VCaP (cell line): Measurements from ENCODE around the gene DMBT1.

Experiments used
- H3K27ac ChIP-seq: fragments of 450-650 bp; 2 replicates; pipeline ENCODE4 v1.5.1; 2017
- TF ChIP-seq, protein P1 (sequence below): fragments of 450-650 bp; conservative IDR thresholded peaks from 2 replicates; pipeline ENCODE4 v1.5.1; 2017; ENCODE audit warnings: mild to moderate bottlenecking, moderate library complexity

The DMBT1 gene

DNA sequence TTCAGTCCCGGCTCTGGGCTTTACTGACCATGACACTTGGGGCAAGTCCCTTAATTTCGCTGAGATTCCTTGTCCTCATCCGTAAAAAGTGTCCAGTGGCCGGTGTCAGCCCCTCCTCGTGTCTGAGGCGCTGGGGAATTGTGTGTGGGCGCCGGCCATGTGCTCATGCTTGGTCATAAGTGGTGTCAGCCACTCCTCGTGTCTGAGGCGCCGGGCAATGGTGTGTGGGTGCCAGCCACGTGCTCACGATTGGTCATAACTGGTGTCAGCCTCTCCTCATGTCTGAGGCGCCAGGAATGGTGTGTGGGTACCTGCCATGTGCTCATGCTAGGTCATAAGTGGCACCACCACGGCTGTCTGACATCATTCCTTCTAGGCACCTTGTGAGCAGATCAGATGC is 40.7 kb upstream of the DMBT1 start:
- no peak overlapping the region for H3K27ac ChIP-seq
- TF ChIP-seq, protein P1, sequence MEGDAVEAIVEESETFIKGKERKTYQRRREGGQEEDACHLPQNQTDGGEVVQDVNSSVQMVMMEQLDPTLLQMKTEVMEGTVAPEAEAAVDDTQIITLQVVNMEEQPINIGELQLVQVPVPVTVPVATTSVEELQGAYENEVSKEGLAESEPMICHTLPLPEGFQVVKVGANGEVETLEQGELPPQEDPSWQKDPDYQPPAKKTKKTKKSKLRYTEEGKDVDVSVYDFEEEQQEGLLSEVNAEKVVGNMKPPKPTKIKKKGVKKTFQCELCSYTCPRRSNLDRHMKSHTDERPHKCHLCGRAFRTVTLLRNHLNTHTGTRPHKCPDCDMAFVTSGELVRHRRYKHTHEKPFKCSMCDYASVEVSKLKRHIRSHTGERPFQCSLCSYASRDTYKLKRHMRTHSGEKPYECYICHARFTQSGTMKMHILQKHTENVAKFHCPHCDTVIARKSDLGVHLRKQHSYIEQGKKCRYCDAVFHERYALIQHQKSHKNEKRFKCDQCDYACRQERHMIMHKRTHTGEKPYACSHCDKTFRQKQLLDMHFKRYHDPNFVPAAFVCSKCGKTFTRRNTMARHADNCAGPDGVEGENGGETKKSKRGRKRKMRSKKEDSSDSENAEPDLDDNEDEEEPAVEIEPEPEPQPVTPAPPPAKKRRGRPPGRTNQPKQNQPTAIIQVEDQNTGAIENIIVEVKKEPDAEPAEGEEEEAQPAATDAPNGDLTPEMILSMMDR = no peak

DNA sequence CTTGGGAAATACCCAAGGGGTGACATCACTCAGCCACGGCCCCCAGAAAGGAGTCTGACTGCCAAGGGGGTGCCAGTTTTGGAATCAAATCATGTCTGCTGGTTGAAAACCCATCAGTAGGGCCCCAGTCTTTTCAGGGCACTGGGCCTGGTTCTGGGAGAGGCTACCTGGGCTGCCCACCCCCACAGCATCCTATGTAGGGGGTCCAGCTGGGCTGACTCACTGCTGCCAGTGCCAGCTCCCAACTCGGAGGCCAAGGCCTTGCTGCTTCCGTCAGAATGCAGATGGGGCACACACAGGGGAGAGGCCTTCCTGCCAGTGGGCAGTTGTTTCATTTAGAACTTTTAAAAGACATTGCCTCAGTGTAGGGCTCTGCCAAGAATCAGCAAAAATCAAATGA is 39.5 kb upstream of the DMBT1 start:
- TF ChIP-seq, protein P1 = no peak

DNA sequence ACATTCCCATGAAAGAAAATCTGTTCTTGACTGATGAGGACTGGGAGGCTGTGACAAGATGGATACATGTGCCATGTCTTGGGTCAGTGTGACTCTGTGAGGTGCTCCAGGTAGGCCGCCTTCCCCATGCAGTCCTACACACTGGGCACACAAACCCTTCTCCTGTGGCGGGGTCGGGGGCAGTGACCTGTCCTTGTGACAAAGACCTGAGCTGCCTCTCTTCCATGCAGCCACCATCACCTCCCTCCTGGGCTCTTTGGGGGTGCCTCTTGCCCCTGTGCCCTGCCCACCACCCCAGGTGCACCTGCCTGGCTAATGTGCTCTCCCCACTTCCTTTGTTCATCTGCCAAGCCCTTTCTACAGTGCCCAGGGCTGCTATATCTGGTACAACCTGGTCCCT is 35.7 kb upstream of the DMBT1 start:
- TF ChIP-seq, protein P1 = no peak
- H3K27ac ChIP-seq = no peak overlapping the region

More for the DNA sequence above, 39.5 kb upstream of the DMBT1 start:
- H3K27ac ChIP-seq = no peak overlapping the region

DNA sequence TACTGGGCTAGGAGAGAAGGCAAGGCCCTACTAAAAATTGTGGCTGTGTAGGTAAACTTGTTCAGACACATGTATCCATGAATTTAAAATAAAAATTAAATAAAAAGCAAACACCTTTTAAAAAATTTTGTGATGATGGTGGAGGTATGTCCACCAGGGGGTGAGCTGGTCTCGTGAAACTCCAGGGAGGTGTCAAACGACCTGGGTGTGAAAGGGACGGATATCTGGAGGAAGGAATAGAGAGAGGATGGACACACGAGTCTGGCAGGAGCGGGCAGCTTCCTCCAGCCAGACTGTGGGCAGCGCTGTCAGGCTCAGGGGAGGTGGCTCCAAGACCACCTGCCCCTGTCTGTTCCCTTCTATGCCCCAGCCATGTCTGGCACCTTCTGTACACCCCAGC is 34.8 kb upstream of the DMBT1 start:
- H3K27ac ChIP-seq = no peak overlapping the region
- TF ChIP-seq, protein P1 = peak; percentile 56

DNA sequence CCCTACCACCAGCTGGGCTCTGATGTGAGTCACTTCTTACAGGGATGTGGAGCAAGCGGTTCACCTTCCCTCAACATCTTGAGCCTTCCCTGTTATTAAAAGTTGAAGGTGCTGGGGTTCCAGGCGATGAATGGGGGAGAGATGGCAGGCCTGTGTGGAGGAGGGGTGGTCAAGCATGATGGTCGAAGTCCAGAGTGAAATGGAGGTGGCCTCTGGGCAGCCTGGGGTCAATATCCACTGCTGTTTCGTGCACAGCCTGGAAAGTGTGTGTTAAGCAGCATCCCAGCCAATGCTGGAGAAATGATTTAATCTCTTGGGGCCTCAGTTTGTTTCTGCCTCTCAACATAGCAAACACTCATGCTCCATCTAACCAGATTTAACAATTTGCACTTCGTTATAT is 33.7 kb upstream of the DMBT1 start:
- TF ChIP-seq, protein P1 = no peak
- H3K27ac ChIP-seq = no peak overlapping the region

DNA sequence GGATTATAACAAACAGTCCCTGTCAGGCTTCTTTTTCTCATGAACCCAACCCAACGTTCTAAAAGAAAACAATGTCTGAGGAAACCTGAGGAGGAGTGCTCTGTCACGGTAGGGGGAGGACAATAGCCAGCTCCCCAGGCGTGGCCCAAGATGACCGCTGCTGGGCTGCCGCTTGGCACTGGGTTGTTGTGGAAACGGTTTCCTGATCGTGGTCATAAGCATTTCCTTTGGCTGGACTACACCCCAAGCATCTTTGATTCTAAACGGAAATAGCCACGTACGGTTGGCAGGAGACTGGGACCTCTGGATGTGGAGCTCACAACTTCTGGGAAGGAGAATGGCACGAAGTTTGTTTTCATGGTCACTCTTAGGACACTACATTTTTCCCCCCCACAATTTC is 30.4 kb upstream of the DMBT1 start:
- H3K27ac ChIP-seq = no peak overlapping the region

DNA sequence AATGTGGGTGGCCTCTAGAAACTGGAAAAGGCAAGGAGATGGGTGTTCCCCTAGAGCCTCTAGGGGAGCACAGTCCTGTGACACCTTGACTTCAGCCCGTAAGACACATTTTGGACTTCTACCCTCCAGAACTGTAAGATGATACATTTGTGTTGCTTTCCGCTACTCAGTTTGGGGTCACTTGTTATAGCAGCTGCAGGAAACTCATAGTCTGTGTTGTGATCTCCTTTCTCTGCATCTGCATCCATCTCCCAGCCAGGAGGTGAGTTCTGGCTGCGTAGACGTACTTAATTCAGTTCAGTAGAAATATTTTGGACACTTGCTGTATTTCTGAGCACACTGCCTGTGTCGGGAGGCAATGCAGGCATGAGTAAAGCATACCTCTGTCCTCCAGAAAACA is 29.3 kb upstream of the DMBT1 start:
- TF ChIP-seq, protein P1 = no peak
- H3K27ac ChIP-seq = no peak overlapping the region

More for the DNA sequence above, 30.4 kb upstream of the DMBT1 start:
- TF ChIP-seq, protein P1 = no peak

DNA sequence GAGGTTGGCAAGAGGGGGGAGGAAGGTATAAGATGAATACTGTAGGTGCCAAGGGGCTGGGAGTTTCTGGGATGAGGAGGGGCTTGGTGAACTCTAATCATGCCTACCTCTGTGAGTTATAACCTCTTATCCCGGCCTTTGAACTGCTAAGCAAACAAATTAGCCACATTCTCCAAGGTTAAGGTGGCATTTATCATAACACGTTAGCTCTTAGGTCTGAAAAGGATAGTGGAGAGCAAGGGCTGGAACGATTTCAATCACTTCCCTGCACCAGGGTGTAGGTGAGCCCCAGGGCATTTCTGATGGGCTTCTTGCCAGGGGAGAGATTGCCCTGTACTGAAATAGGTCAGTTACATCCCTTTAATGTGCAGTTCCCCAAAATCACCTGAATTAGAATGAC is 28.6 kb upstream of the DMBT1 start:
- TF ChIP-seq, protein P1 = no peak
- no peak overlapping the region for H3K27ac ChIP-seq
